Skin of body (tissue), 3 donors: Measurements from ENCODE around the gene HSD17B14. TPM values are rescaled to one million over a fixed set of nuclear protein-coding genes. Genes with fewer than 3 reads are reported as not detected.
"Not testable (repeated sequence)": the region's sequence is repeated elsewhere in the genome, so short reads cannot be mapped to it uniquely, and the experiment has no call there.

Experiments
- DNase-seq: peaks from one replicate; lab custom pipeline; 2025; lab: John Stamatoyannopoulos, UW
- small RNA-seq: library from RNA; depleted of rRNA; stranded (forward); fragments of <200 nt; gene quantifications from one replicate; pipeline ENCODE3, GENCODE V24; 2014; ENCODE audit warnings: low replicate concordance
- total RNA-seq: library from RNA; depleted of rRNA; stranded (reverse); fragments of >200 nt; gene quantifications from one replicate; pipeline ENCODE4 v1.2.3, GENCODE V29; 2014

HSD17B14 gene
- total RNA-seq, 1 donor from 2014 or later, result 3.4 TPM

DNA sequence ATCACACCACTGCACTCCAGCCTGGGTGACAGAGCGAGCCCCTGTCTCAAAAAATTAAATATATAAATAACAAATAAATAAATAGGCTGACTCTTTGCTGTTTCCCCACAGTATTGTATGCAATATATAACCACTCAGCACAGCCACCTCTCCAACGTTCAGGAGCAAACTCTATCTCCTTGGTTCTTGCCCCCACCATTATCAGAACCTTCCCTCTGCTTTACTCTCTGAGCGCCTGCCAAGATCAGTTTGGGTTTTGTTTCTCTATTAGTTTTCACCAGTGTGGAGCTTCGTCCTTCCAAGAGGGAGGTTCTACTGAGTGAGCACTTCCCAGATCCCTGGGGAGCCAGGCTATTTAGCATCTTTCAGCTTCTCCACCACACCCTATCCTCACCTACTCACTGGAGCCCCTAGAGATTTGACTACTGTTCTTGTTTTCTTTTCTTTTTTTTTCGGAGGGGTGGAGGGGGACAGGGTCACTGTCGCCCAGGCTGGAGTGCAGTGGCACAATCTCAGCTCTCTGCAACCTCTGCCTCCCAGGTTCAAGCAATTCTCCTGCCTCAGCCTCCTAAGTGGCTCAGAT lies 68.0 kb downstream of the HSD17B14 start:
- not testable (repeated sequence) for DNase-seq

DNA sequence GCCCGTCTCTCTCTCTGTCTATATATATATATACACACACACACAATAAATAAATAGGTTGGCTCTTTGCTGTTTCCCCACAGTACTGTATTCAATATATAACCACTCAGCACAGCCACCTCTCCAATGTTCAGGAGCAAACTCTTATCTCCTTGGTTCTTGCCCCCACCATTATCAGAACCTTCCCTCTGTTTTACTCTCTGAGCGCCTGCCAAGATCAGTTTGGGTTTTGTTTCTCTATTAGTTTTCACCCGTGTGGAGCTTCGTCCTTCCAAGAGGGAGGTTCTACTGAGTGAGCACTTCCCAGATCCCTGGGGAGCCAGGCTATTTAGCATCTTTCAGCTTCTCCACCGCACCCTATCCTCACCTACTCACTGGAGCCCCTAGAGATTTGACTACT lies 70.5 kb downstream of the HSD17B14 start:
- DNase-seq, result not testable (repeated sequence)

Small RNAs within 50 kb of the gene (small RNA-seq; reads per million reads assigned to genes)
- gene RNU6-317P, result not detected

Other genes with a start within 250 kb of the HSD17B14 start
- gene SPACA4, start 229.7 kb downstream of the HSD17B14 start, total RNA-seq, result 0.20 TPM
- 2.0 TPM for gene FAM83E, start 221.4 kb downstream of the HSD17B14 start, total RNA-seq
- gene RPL18, start 217.3 kb downstream of the HSD17B14 start, total RNA-seq, result 1,454 TPM
- 4.6 TPM for gene SPHK2, start 217.0 kb downstream of the HSD17B14 start, total RNA-seq
- 5.7 TPM for gene DBP, start 199.1 kb downstream of the HSD17B14 start, total RNA-seq
- 2.3 TPM for gene CA11, start 190.3 kb downstream of the HSD17B14 start, total RNA-seq
- 0.30 TPM for gene NTN5, start 163.5 kb downstream of the HSD17B14 start, total RNA-seq
- gene FUT2, start 140.5 kb downstream of the HSD17B14 start, total RNA-seq, result 0.59 TPM
- gene MAMSTR, start 116.8 kb downstream of the HSD17B14 start, total RNA-seq, result 1.7 TPM
- gene RASIP1, start 95.9 kb downstream of the HSD17B14 start, total RNA-seq, result 6.5 TPM
- gene IZUMO1, start 89.6 kb downstream of the HSD17B14 start, total RNA-seq, result 0.10 TPM
- 2.9 TPM for gene FUT1, start 83.8 kb downstream of the HSD17B14 start, total RNA-seq
- gene FGF21, start 81.0 kb downstream of the HSD17B14 start, total RNA-seq, result not detected
- gene BCAT2, start 25.5 kb downstream of the HSD17B14 start, total RNA-seq, result 19.0 TPM
- 8.4 TPM for gene PLEKHA4, start 32.1 kb upstream of the HSD17B14 start, total RNA-seq
- 58.4 TPM for gene PPP1R15A, start 35.9 kb upstream of the HSD17B14 start, total RNA-seq
- 0.10 TPM for gene TULP2, start 62.3 kb upstream of the HSD17B14 start, total RNA-seq
- 97.8 TPM for gene NUCB1, start 63.8 kb upstream of the HSD17B14 start, total RNA-seq
- not detected for gene DHDH, start 97.2 kb upstream of the HSD17B14 start, total RNA-seq
- gene BAX, start 118.4 kb upstream of the HSD17B14 start, total RNA-seq, result 22.9 TPM
- gene FTL, start 128.8 kb upstream of the HSD17B14 start, total RNA-seq, result 828 TPM
- 42.4 TPM for gene GYS1, start 156.8 kb upstream of the HSD17B14 start, total RNA-seq
- gene RUVBL2, start 157.4 kb upstream of the HSD17B14 start, total RNA-seq, result 58.9 TPM
- gene LHB, start 180.6 kb upstream of the HSD17B14 start, total RNA-seq, result not detected
- gene CGB3, start 187.8 kb upstream of the HSD17B14 start, total RNA-seq, result not detected
- gene CGB2, start 195.4 kb upstream of the HSD17B14 start, total RNA-seq, result not detected
- not detected for gene CGB1, start 200.4 kb upstream of the HSD17B14 start, total RNA-seq
- gene CGB5, start 207.4 kb upstream of the HSD17B14 start, total RNA-seq, result not detected
- not detected for gene CGB8, start 212.6 kb upstream of the HSD17B14 start, total RNA-seq
- 0.49 TPM for gene CGB7, start 221.3 kb upstream of the HSD17B14 start, total RNA-seq
- gene NTF4, start 228.3 kb upstream of the HSD17B14 start, total RNA-seq, result 1.9 TPM
- gene KCNA7, start 236.2 kb upstream of the HSD17B14 start, total RNA-seq, result 0.79 TPM
- gene SNRNP70, start 249.0 kb upstream of the HSD17B14 start, total RNA-seq, result 121 TPM